ENCODE data around the gene NUP153.
A peak's percentile ranks its signal among the peaks of the same experiment; 100 is the strongest.
"Not testable (repeated sequence)": the region's sequence is repeated elsewhere in the genome, so short reads cannot be mapped to it uniquely, and the experiment has no call there.

Gene NUP153

DNA sequence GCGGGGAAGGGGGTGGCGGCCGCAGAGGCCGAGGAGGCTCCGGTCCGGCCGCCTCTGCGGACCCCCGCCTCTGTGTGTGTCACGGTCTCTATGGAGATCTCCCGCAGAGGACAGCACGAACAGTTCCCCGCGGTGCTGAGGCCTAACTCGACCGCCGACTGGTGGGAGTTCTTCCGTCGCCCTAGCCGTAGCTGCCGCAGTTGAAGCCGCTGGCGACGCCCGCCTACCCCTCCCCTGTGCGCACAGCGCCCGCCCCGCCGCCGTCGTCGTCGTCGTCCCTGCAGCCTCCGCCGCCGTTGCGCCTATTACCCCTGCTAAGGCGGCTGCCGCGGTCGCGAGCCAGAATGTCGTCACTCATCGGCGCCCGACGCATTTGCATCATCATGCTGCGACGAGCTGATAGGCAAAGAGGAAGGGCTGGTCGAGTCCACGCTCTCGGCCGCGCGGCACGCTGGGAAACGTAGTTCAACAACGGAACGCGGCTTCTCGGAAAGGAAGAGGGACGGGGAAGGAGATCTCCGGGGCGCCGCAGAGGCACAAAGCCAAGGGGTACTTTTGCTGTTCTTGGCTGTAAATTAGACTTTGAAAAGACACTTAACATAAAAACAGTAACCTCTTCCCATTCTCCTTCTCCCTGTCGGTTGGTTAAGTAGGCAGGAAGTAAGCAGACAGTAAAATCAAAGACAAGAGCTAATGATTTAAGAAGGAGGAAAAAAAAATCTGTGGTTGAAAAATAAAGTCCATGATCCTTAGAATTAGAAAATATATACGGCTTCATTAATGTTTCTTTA, at the start of gene NUP153:
TSS of gene NUP153 (minus strand) at position 346 of the 791 bp plus-strand sequence. CDS start 538 bp downstream, outside the sequence.
- in situ Hi-C loops (cut with MboI; ENCODE audit: low sequenced_read_pairs, unreplicated experiment): no loop called here
- DNase-seq (ENCODE audit: low spot score): peak; percentile 95
- TF ChIP-seq, protein P1, sequence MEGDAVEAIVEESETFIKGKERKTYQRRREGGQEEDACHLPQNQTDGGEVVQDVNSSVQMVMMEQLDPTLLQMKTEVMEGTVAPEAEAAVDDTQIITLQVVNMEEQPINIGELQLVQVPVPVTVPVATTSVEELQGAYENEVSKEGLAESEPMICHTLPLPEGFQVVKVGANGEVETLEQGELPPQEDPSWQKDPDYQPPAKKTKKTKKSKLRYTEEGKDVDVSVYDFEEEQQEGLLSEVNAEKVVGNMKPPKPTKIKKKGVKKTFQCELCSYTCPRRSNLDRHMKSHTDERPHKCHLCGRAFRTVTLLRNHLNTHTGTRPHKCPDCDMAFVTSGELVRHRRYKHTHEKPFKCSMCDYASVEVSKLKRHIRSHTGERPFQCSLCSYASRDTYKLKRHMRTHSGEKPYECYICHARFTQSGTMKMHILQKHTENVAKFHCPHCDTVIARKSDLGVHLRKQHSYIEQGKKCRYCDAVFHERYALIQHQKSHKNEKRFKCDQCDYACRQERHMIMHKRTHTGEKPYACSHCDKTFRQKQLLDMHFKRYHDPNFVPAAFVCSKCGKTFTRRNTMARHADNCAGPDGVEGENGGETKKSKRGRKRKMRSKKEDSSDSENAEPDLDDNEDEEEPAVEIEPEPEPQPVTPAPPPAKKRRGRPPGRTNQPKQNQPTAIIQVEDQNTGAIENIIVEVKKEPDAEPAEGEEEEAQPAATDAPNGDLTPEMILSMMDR (IDR thresholded peaks at IDR 0.05; ENCODE audit: borderline replicate concordance, control extremely low read depth, extremely low read depth, insufficient read depth, missing control alignments): no peak

DNA sequence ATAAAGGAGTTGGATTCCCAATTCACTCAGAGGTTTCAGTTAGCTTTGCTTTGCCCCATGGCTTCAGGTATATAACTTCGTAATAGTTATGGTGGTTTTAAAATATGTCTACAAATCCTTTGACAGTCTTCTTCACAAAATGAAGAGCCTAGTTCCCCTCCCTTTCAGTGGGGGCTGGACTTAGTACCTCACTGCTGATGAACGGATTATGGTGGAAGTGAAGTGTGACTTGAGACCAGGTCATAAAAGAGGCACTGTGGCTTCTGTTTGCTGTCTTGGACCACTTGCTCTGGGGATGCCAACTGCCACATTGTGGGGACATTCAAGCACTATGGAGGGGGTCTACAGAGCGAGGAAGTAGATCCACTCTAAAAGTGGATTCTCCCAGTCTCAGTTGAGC, 47.5 kb upstream of the NUP153 start:
- no peak for DNase-seq (ENCODE audit: low spot score)
- TF ChIP-seq, protein P1 (IDR thresholded peaks at IDR 0.05; ENCODE audit: borderline replicate concordance, control extremely low read depth, extremely low read depth, insufficient read depth, missing control alignments): no peak
- in situ Hi-C loops (cut with MboI; ENCODE audit: low sequenced_read_pairs, unreplicated experiment): no loop called here

- DNase-seq (ENCODE audit: low spot score); in situ Hi-C loops (cut with MboI; ENCODE audit: low sequenced_read_pairs, unreplicated experiment): not testable (repeated sequence)
These were observed 38.6 kb upstream of the NUP153 start for GRCh38 chr6:17745324-17745723.

DNA sequence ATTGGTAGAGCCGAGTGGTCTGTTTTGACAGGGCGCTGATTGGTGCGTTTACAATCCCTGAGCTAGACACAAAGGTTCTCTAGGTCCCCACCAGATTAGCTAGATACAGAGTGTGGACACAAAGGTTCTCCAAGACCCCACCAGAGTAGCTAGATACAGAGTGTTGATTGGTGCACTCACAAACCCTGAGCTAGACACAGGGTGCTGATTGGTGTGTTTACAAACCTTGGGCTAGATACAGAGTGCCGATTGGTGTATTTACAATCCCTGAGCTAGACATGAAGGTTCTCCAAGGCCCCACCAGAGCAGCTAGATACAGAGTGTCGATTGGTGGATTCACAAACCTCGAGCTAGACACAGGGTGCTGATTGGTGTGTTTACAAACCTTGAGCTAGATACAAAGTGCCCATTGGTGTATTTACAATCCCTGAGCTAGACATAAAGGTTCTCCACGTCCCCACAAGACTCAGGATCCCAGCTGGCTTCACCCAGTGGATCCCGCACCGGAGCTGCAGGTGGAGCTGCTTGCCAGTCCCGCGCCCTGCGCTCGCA, 38.1 kb upstream of the NUP153 start:
- in situ Hi-C loops (cut with MboI; ENCODE audit: low sequenced_read_pairs, unreplicated experiment); DNase-seq (ENCODE audit: low spot score): not testable (repeated sequence)

DNA sequence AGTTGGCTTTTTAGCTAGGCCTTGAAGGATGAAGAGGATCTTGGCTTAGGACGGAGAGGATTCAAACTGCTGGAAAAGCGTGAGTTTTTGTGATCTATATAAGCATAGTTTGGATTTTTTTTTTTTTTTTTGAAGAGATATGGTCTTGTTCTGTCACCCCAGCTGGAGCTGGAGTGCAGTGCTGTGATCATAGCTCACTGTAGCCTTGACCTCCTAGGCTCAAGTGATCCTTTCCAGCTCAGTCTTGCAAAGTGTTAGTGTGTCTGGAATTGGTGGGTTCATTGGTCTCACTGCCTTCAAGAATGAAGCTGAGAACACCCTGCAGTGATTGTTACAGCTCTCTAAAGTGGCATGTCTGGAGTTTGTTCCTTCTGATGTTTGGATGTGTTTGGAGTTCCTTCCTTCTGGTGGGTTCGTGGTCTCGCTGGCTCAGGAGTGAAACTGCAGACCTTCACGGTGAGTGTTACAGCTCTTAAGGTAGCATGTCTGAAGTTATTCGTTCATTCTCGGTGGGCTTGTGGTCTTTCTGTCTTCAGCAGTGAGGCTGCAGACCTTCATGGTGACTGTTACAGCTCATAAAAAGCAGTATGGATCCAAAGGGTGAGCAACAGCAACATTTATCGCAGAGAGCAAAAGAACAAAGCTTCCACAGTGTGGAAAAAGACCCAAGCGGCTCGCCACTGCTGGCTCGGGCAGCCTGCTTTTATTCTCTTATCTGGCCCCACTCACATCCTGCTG, 37.5 kb upstream of the NUP153 start:
- DNase-seq (ENCODE audit: low spot score): no peak
- TF ChIP-seq, protein P1 (IDR thresholded peaks at IDR 0.05; ENCODE audit: borderline replicate concordance, control extremely low read depth, extremely low read depth, insufficient read depth, missing control alignments): no peak
- in situ Hi-C loops (cut with MboI; ENCODE audit: low sequenced_read_pairs, unreplicated experiment): no loop called here

DNA sequence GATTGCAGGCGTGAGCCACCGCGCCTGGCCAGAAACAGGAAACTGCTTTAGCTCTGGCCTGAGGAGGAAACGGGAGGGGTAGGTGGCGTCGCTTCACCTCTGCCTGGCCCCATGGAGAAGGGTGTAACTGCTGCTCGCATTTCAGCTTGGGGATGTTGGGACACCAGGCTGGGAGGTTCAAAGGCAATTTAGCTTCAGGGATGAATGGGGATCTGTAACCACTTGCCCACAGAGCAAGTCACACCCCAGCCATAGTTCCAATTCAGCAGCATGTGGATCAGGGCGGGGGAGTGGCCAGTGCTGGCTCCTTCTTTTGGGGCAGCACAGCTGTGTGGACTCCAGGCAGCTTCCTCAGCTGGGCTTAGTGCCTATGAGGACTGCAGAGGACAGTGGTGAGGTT, 34.8 kb upstream of the NUP153 start:
- TF ChIP-seq, protein P1 (IDR thresholded peaks at IDR 0.05; ENCODE audit: borderline replicate concordance, control extremely low read depth, extremely low read depth, insufficient read depth, missing control alignments): no peak
- in situ Hi-C loops (cut with MboI; ENCODE audit: low sequenced_read_pairs, unreplicated experiment): no loop called here
- no peak for DNase-seq (ENCODE audit: low spot score)

DNA sequence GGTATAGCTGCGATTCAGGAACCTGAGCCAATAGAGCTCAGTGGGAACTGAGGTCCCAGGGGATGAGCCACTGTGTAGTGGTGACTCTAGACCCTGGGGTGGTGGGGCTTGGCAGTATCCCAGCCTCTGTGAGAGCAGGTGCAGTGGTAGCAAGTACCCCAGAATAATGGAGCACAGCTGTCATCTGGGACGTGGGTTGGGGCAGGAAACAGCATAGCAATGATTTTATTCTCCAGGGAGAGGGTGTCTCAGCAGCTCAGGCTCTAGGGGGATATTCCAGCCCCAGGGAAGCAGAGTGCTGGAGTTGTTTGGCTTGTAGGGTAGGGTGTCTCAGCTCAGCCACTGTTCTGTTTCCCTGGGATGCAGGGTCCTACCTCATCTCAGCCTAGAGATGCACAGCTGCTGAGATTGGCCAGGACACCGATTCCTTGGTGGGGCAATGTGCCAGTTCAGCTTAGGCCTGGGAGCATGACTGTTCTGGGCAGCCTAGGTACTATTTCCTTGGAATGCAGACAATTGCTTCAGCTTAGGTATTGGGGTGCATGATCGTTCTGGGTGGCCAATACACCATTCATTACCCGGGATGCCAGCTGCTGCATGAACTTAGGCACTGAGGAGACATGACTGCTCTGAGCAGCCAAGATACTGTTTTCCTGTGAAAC, 34.0 kb upstream of the NUP153 start:
- in situ Hi-C loops (cut with MboI; ENCODE audit: low sequenced_read_pairs, unreplicated experiment): no loop called here
- TF ChIP-seq, protein P1 (IDR thresholded peaks at IDR 0.05; ENCODE audit: borderline replicate concordance, control extremely low read depth, extremely low read depth, insufficient read depth, missing control alignments): no peak
- DNase-seq (ENCODE audit: low spot score): no peak
